ENCODE measurements around the gene SLC16A12.
A peak's percentile ranks its signal among the peaks of the same experiment; 100 is the strongest.

DNA sequence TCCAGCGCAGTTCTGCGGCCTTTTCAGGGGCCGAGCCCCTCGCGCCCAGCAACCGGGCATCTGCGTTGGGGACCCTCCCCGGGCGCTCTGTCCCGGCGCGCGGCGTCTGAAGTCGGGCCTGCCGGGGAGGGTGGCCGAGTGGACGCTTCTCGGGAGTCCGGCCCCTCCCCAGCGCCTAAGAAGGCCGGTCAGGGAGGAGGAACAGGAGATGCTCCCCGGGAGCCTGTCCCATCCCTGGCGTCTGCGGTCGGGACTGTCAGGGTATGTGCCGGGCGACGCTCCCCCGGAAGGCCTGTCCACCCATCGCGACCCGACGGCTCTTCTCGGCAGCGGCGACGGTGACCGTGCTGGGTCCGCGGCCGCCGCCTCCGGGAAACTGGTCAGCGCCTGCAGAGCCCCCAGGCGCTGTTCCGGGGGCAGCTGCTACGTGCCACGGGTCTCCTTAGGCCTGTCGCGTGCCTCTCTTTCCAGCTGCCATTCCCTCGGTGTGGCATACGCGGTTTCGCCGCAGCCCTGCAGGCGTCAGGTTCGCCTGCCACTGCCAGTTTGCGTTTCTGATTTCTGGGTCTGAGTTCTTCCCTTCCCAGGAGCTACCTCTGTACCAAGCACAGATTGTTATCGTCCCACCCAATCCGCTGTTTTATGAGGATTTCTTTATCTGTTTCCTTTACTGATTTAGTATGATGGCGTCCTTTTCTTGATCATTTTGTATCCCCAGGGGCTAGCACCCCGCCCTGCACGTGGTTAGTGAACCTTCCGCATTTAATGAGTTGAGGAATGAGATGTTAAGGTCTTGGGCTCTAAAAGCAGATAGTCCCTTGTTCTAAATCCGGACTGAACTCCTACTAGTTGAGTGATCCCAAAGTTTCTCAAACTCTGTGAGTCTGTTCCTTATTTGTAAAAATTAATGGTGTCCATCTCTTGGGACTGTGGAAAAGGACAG, 120.2 kb downstream of the SLC16A12 start:
- TF ChIP-seq POLR2A (IDR thresholded peaks at IDR 0.05): peak in 1 of 2 donors; percentile 6
- TF ChIP-seq, protein P1, sequence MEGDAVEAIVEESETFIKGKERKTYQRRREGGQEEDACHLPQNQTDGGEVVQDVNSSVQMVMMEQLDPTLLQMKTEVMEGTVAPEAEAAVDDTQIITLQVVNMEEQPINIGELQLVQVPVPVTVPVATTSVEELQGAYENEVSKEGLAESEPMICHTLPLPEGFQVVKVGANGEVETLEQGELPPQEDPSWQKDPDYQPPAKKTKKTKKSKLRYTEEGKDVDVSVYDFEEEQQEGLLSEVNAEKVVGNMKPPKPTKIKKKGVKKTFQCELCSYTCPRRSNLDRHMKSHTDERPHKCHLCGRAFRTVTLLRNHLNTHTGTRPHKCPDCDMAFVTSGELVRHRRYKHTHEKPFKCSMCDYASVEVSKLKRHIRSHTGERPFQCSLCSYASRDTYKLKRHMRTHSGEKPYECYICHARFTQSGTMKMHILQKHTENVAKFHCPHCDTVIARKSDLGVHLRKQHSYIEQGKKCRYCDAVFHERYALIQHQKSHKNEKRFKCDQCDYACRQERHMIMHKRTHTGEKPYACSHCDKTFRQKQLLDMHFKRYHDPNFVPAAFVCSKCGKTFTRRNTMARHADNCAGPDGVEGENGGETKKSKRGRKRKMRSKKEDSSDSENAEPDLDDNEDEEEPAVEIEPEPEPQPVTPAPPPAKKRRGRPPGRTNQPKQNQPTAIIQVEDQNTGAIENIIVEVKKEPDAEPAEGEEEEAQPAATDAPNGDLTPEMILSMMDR (IDR thresholded peaks at IDR 0.05): peak in 2 of 12 donors; percentile 12 to 14
